ENCODE data around the gene OR52E4. TPM values are rescaled to one million over a fixed set of nuclear protein-coding genes. Genes with fewer than 3 reads are reported as not detected.

Gene OR52E4
- total and polyA plus RNA-seq, 4 donors, result not detected

DNA sequence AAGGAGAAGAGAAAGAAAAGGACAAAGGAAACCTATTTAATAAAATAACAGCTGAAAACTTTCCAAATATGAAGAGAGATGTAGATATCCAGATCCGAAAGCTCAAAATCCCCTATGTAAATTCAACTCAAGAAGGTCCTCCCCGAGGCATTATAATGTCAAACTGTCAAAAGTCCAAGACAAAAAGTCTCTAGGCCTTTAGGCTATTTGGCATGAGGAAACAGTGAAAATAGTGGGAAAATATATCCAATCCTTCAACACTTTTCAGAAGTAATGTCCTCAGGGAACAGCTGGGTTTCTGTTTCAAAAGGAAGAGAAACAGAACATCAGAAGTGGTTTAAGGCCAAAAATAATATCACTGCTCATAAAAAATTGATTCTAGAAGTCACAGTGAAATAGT lies 1.9 kb upstream of the OR52E4 start:
- Histone ChIP-seq H3K9me3 (ENCODE audit: control insufficient read depth, insufficient read depth, low read length) (no peaks in the 10 kb centered on the region), H3K27me3 (ENCODE audit: control insufficient read depth, insufficient read depth, low read length) (no peaks in the 10 kb centered on the region), H3K36me3 (ENCODE audit: control insufficient read depth, insufficient read depth, low read length) (no peaks in the 10 kb centered on the region), H3K27ac (ENCODE audit: low read depth, low read length) (no peak overlapping the region), H3K4me3 (ENCODE audit: low read depth, low read length) (no peak overlapping the region), H3K4me1 (ENCODE audit: control insufficient read depth, insufficient read depth, low read length) (no peaks in the 10 kb centered on the region)
- no CpG with 5 or more reads among the region's 2 CpGs for WGBS (ENCODE audit: insufficient coverage)
- DNase-seq (ENCODE audit: low read depth in 4 of 6, low spot score in 6 of 6), result no peak

DNA sequence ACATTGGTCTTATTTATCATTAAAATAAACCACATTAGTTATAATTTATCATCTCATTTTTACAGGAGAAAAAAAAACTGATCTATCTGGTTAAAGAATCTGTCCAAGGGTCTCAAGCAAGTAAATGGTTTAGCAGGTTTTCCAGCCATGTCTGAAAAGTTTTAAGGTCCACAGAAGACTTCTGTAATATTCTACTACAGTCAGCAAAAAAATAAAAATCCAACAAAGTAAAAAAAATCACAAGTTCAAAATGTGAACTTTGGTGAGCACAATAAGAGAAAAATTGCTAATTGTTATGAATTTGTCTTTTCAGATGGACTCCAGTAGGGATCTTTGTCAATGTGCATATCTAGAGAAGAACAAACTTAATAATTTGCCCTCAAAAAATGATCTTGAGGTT lies 1.3 kb downstream of the OR52E4 start:
- H3K4me3 ChIP-seq (ENCODE audit: low read depth, low read length), result no peak overlapping the region
- no peak for DNase-seq (ENCODE audit: low read depth in 4 of 6, low spot score in 6 of 6)
- H3K27me3 ChIP-seq (ENCODE audit: control insufficient read depth, insufficient read depth, low read length), result no peaks in the 10 kb centered on the region
- no peaks in the 10 kb centered on the region for H3K4me1 ChIP-seq (ENCODE audit: control insufficient read depth, insufficient read depth, low read length)
- no peaks in the 10 kb centered on the region for H3K9me3 ChIP-seq (ENCODE audit: control insufficient read depth, insufficient read depth, low read length)
- H3K36me3 ChIP-seq (ENCODE audit: control insufficient read depth, insufficient read depth, low read length), result no peaks in the 10 kb centered on the region
- H3K27ac ChIP-seq (ENCODE audit: low read depth, low read length), result no peak overlapping the region

DNA sequence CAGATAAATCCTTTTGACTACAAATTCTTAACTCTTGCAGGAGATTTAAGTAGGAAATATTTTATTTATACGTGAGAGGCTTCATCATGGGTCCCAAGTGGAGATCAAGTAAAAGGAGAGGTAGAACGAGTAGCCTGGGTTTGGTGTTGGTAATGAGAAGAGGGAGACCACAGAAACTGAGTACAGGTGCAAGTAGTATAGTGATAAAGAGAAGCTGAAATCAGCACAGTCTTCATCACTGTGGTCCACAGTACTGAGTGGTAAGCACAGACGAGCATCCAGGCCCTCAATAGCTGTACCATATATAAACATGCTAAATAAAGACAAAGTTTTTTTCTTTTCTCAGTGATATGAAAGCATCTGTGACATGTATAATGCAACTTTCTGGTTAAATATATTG lies 6.7 kb downstream of the OR52E4 start:
- Histone ChIP-seq H3K27ac (ENCODE audit: low read depth, low read length) (no peak overlapping the region), H3K9me3 (ENCODE audit: control insufficient read depth, insufficient read depth, low read length) (no peaks in the 10 kb centered on the region)
- no CpG with 5 or more reads among the region's 3 CpGs for WGBS (ENCODE audit: insufficient coverage)

DNA sequence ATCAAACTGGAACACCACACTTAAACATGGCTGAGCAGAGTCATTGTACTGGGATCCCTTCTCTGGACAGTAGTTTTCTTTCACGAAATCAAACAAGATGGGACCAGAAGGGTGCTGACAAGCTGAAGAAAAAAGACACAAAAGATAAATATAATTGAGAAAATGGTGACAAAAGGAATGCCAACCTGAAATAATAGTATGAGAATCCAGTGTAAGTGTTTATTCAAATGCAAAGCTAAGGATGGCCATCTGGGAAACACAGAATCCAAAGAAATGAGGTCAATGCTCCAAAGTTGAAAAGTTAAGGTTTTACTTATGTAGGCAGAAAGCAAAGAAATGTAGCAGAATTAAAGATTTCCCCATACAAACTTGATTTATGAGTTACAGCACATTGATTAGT lies 7.2 kb downstream of the OR52E4 start:
- H3K4me1 ChIP-seq (ENCODE audit: control insufficient read depth, insufficient read depth, low read length), result no peaks in the 10 kb centered on the region
- H3K4me3 ChIP-seq (ENCODE audit: low read depth, low read length), result no peak overlapping the region
- no peak for DNase-seq (ENCODE audit: low read depth in 4 of 6, low spot score in 6 of 6)
- WGBS (ENCODE audit: insufficient coverage), result no CpG with 5 or more reads among the region's 1 CpG
- H3K27ac ChIP-seq (ENCODE audit: low read depth, low read length), result no peak overlapping the region
- H3K9me3 ChIP-seq (ENCODE audit: control insufficient read depth, insufficient read depth, low read length), result no peaks in the 10 kb centered on the region
- H3K36me3 ChIP-seq (ENCODE audit: control insufficient read depth, insufficient read depth, low read length), result no peaks in the 10 kb centered on the region
- H3K27me3 ChIP-seq (ENCODE audit: control insufficient read depth, insufficient read depth, low read length), result no peaks in the 10 kb centered on the region

More for the DNA sequence above, 6.7 kb downstream of the OR52E4 start:
- no peaks in the 10 kb centered on the region for H3K4me1 ChIP-seq (ENCODE audit: control insufficient read depth, insufficient read depth, low read length)
- no peaks in the 10 kb centered on the region for H3K27me3 ChIP-seq (ENCODE audit: control insufficient read depth, insufficient read depth, low read length)
- no peak overlapping the region for H3K4me3 ChIP-seq (ENCODE audit: low read depth, low read length)
- H3K36me3 ChIP-seq (ENCODE audit: control insufficient read depth, insufficient read depth, low read length), result no peaks in the 10 kb centered on the region
- DNase-seq (ENCODE audit: low read depth in 4 of 6, low spot score in 6 of 6), result no peak

DNA sequence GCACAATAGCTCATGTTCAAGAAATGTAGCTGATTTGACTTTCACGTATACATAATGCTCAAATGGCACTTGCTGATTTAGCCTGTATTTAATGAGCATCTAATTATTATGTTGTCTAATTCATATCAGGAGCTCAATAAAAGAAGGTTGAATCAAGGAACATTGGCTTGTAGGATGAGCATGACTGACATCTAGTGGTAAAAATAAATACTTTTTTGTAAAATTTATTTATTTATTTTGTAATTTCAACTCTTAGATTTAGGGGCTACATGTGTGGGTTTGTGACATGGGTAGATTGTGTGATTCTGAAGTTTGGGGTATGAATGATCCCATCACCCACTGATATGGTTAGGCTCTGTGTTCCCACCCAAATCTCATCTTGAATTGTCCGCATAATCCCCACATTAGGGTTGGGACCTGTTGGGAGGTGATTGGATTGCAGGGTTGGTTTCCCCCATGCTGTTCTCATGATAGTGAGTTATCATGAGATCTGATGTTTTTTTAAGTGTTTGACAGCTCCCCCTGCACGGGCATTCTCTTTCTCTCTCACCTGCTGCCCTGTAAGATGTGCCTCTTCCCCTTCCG lies 10.9 kb downstream of the OR52E4 start:
- no peaks in the 10 kb centered on the region for H3K27me3 ChIP-seq (ENCODE audit: control insufficient read depth, insufficient read depth, low read length)
- no peak overlapping the region for H3K27ac ChIP-seq (ENCODE audit: low read depth, low read length)
- H3K9me3 ChIP-seq (ENCODE audit: control insufficient read depth, insufficient read depth, low read length), result no peaks in the 10 kb centered on the region
- no peaks in the 10 kb centered on the region for H3K4me1 ChIP-seq (ENCODE audit: control insufficient read depth, insufficient read depth, low read length)
- H3K4me3 ChIP-seq (ENCODE audit: low read depth, low read length), result no peak overlapping the region
- peak in 2 of 6 donors; percentile 14 to 41 for DNase-seq (ENCODE audit: low read depth in 4 of 6, low spot score in 6 of 6)
- H3K36me3 ChIP-seq (ENCODE audit: control insufficient read depth, insufficient read depth, low read length), result no peaks in the 10 kb centered on the region
- 70% methylated on average over 2 of the region's 4 CpGs for WGBS (ENCODE audit: insufficient coverage)

DNA sequence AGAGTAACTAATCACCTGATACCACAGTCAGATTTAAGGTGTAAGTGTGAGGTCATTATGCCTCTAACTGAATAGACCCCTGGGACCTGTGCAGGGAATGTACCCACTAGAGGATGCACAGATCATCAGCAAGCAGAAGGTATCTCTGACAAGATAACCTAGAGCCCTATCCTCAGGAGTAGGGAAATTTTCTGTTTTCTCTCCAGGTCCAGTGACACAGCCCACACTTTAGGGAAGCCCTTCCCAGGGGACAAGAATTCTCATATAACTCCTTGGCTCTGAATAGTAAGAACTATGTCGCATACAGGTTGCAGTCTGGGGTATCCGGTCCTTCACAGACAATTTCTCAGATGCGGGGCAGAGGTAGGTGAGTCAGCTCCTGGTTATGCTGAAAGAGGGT lies 12.5 kb downstream of the OR52E4 start, which contains the start of gene OR52E5:
Gene OR52E5, plus strand, starts transcription at position 301 of the 400 bp plus-strand sequence. CDS start 7,569 bp downstream, outside the sequence.
- Histone ChIP-seq H3K4me3 (ENCODE audit: low read depth, low read length) (no peak within 1 kb of the TSS), H3K9me3 (ENCODE audit: control insufficient read depth, insufficient read depth, low read length) (no peaks in the 10 kb centered on the region), H3K36me3 (ENCODE audit: control insufficient read depth, insufficient read depth, low read length) (no peaks in the 10 kb centered on the region), H3K27ac (ENCODE audit: low read depth, low read length) (no peak within 1 kb of the TSS), H3K27me3 (ENCODE audit: control insufficient read depth, insufficient read depth, low read length) (no peaks in the 10 kb centered on the region), H3K4me1 (ENCODE audit: control insufficient read depth, insufficient read depth, low read length) (no peaks in the 10 kb centered on the region)
- DNase-seq (ENCODE audit: low read depth in 4 of 6, low spot score in 6 of 6), result no peak
- WGBS (ENCODE audit: insufficient coverage), result 89% methylated on average over 3 of the region's 3 CpGs

DNA sequence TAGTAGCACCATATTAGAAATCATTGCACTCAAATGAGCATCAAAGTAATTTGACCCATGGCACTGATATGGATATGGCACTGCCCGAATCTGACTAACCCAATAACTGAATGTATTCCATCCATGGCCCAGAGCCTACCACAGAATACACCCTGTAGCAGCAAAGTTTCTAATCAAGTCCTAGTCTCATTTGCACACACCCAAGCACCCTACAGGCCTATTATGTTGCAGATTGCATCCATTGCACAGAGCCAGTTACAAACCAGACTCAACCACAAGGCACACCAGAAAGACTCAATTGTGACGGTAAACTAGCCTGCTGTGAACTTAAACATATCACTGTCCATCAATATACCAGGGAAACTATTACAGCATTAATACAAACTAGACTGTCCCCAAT lies 19.1 kb downstream of the OR52E4 start:
- no peaks in the 10 kb centered on the region for H3K4me1 ChIP-seq (ENCODE audit: control insufficient read depth, insufficient read depth, low read length)
- no peaks in the 10 kb centered on the region for H3K9me3 ChIP-seq (ENCODE audit: control insufficient read depth, insufficient read depth, low read length)
- DNase-seq (ENCODE audit: low read depth in 4 of 6, low spot score in 6 of 6), result no peak
- H3K27ac ChIP-seq (ENCODE audit: low read depth, low read length), result no peak overlapping the region
- H3K4me3 ChIP-seq (ENCODE audit: low read depth, low read length), result no peak overlapping the region
- WGBS (ENCODE audit: insufficient coverage), result 68% methylated on average over 2 of the region's 2 CpGs
- H3K36me3 ChIP-seq (ENCODE audit: control insufficient read depth, insufficient read depth, low read length), result no peaks in the 10 kb centered on the region
- H3K27me3 ChIP-seq (ENCODE audit: control insufficient read depth, insufficient read depth, low read length), result no peaks in the 10 kb centered on the region

DNA sequence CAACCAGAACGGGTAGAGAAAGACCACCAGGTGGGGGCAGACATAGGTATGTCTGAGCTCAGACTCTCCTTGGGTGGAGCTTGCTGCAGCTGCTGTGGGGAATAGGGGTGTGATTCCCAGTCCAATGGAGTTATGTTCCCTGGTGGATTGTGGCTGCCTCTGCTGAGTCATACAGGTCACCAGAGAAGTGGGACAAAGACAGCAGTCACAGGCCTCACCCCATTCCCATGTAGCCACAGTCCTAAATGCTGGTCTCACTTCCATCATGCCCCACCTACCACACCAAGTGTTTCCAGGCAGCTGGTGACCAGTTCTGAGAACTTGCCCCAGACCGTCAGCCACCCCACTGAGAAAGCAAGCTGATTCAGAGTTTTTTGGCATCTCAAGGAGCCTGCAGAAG lies 30.1 kb downstream of the OR52E4 start:
- 79% methylated on average over 2 of the region's 2 CpGs for whole genome bisulfite sequencing (ENCODE audit: insufficient coverage)
- H3K4me3 ChIP-seq (ENCODE audit: low read depth, low read length), result no peak overlapping the region
- no peaks in the 10 kb centered on the region for H3K9me3 ChIP-seq (ENCODE audit: control insufficient read depth, insufficient read depth, low read length)
- H3K4me1 ChIP-seq (ENCODE audit: control insufficient read depth, insufficient read depth, low read length), result no peaks in the 10 kb centered on the region
- H3K27me3 ChIP-seq (ENCODE audit: control insufficient read depth, insufficient read depth, low read length), result no peaks in the 10 kb centered on the region
- H3K36me3 ChIP-seq (ENCODE audit: control insufficient read depth, insufficient read depth, low read length), result no peaks in the 10 kb centered on the region
- DNase-seq (ENCODE audit: low read depth in 4 of 6, low spot score in 6 of 6), result no peak
- H3K27ac ChIP-seq (ENCODE audit: low read depth, low read length), result no peak overlapping the region

DNA sequence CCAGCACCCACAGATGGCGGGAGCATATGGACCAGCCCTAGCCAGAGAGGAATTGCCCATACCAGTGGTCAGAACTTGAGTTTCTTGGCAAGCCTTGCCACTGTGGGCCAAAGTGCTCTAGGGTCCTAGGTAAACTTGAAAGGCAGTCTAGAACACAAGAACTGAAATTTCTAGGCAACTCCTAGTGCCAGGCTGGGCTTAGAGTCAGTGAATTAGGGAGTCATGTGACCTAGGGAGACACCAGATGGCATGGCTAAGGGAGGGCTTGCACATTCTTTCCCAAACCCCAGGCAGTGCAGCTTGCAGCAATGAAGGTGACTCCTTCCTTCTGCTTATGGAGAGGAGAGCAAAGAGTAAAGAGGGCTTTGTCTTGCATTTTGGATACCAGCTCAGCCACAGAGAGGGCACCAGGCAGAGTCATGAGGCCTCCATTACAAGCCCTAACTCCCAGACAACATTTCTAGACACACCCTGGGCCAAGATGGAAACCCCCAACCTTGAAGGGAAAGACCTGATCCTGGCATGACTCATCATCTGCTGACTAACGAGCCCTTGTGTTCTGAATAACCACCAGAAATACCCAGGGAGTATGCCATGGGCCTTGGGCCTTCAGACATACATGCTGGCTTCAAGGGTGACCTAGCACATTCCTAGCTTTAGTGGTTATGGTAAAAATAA lies 42.5 kb downstream of the OR52E4 start:
- WGBS (ENCODE audit: insufficient coverage), result 80% methylated on average over 2 of the region's 2 CpGs
- no peak for DNase-seq (ENCODE audit: low read depth in 4 of 6, low spot score in 6 of 6)
- H3K4me1 ChIP-seq (ENCODE audit: control insufficient read depth, insufficient read depth, low read length), result no peaks in the 10 kb centered on the region
- no peak overlapping the region for H3K4me3 ChIP-seq (ENCODE audit: low read depth, low read length)
- no peaks in the 10 kb centered on the region for H3K27me3 ChIP-seq (ENCODE audit: control insufficient read depth, insufficient read depth, low read length)
- H3K27ac ChIP-seq (ENCODE audit: low read depth, low read length), result no peak overlapping the region
- H3K36me3 ChIP-seq (ENCODE audit: control insufficient read depth, insufficient read depth, low read length), result no peaks in the 10 kb centered on the region
- peaks cover 1% of the 10 kb centered on the region for H3K9me3 ChIP-seq (ENCODE audit: control insufficient read depth, insufficient read depth, low read length)

DNA sequence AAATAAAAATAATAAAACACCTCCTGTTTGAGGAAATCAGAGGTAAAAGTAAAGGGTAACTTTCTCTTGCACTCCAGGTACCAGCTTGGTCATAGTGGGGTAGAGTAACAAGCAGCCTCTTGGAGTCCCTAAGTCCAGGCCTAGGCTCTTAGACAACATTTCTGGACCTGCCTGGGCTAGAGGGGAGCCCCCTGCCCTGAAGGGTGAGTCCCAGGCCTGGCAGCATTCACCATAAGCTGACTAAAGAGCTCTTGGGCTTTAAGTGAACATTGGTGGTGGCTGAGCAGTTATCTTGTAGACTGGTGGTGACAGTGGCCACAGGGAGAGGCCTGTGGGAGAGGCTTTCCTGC lies 43.0 kb downstream of the OR52E4 start:
- H3K4me1 ChIP-seq (ENCODE audit: control insufficient read depth, insufficient read depth, low read length), result no peaks in the 10 kb centered on the region
- no peak overlapping the region for H3K4me3 ChIP-seq (ENCODE audit: low read depth, low read length)
- no peaks in the 10 kb centered on the region for H3K36me3 ChIP-seq (ENCODE audit: control insufficient read depth, insufficient read depth, low read length)
- peaks cover 1% of the 10 kb centered on the region for H3K9me3 ChIP-seq (ENCODE audit: control insufficient read depth, insufficient read depth, low read length)
- H3K27me3 ChIP-seq (ENCODE audit: control insufficient read depth, insufficient read depth, low read length), result no peaks in the 10 kb centered on the region
- DNase-seq (ENCODE audit: low read depth in 4 of 6, low spot score in 6 of 6), result no peak
- no peak overlapping the region for H3K27ac ChIP-seq (ENCODE audit: low read depth, low read length)

Data from spinal cord (tissue), 10 donors.